Prostate gland (tissue), 2 donors: ENCODE data around the gene ARAP3. TPM values are rescaled to one million over a fixed set of nuclear protein-coding genes. Genes with fewer than 3 reads are reported as not detected.

ENCODE experiments used
- DNase-seq: peaks from one replicate; pipeline ENCODE4 v3.0.0-alpha.2; 2019; ENCODE audit warnings: low spot score
- H3K27ac ChIP-seq, 2 donors: fragments of 200-600 bp; sonication (generic); 2 replicates each; pipeline ENCODE4 v1.5.1; 2017 to 2019
- H3K27me3 ChIP-seq: fragments of 200-600 bp; sonication (generic); replicated peaks from 2 replicates; pipeline ENCODE4 v1.5.1; 2019; ENCODE audit not compliant: insufficient read depth
- H3K36me3 ChIP-seq, 2 donors: fragments of 200-600 bp; sonication (generic); 1 replicate in 1 of 2; 2 replicates in 1 of 2; pipeline versions ENCODE4 v1.5.1 to v1.8.1; 2017 to 2019
- H3K4me1 ChIP-seq: fragments of 200-600 bp; sonication (generic); replicated peaks from 2 replicates; pipeline ENCODE4 v1.5.1; 2019
- H3K4me3 ChIP-seq, 2 donors: fragments of 200-600 bp; sonication (generic); 2 replicates each; pipeline ENCODE4 v1.5.1; 2017 to 2019
- H3K9me3 ChIP-seq: fragments of 200-600 bp; sonication (generic); 2 replicates; pipeline ENCODE4 v1.5.1; 2017
- CTCF ChIP-seq, 4 experiments: fragments of 200-600 bp in 2 of 4; fragments of 450-650 bp in 2 of 4; sonication (generic) in 2 of 4; IDR thresholded peaks; 1 replicate in 3 of 4; 2 replicates in 1 of 4; pipeline ENCODE4 v1.5.1; 2016 to 2019; ENCODE audit warnings: antibody characterized with exemption in 4 of 4, mild to moderate bottlenecking in 2 of 4, moderate library complexity in 2 of 4
- POLR2A ChIP-seq: fragments of 450-650 bp; IDR thresholded peaks from one replicate; pipeline ENCODE4 v1.6.1; 2016; ENCODE audit warnings: antibody characterized with exemption, mild to moderate bottlenecking
- POLR2AphosphoS5 ChIP-seq: sonication (generic); formaldehyde crosslinking; IDR thresholded peaks from one replicate; pipeline ENCODE4 v1.6.1; 2017; ENCODE audit warnings: antibody characterized with exemption
- WGBS: methylation state at CpG from one replicate; pipeline ENCODE4 v1.1.5; 2018; 5-methylcytosine and 5-hydroxymethylcytosine counted together
- intact Hi-C: fragments of 100-400 bp; cut with DNase I; formaldehyde crosslinking; loops from one replicate; pipeline ENCODE4 v1.14.2; 2022
- total RNA-seq, 2 donors: library from RNA; depleted of rRNA; stranded (reverse); fragments of >200 nt; gene quantifications; one replicate each; pipeline ENCODE4 v1.1.0, GENCODE V29; 2016

Gene ARAP3
- total RNA-seq, 2 donors from 2014 or later: 4.0 to 8.4 TPM

DNA sequence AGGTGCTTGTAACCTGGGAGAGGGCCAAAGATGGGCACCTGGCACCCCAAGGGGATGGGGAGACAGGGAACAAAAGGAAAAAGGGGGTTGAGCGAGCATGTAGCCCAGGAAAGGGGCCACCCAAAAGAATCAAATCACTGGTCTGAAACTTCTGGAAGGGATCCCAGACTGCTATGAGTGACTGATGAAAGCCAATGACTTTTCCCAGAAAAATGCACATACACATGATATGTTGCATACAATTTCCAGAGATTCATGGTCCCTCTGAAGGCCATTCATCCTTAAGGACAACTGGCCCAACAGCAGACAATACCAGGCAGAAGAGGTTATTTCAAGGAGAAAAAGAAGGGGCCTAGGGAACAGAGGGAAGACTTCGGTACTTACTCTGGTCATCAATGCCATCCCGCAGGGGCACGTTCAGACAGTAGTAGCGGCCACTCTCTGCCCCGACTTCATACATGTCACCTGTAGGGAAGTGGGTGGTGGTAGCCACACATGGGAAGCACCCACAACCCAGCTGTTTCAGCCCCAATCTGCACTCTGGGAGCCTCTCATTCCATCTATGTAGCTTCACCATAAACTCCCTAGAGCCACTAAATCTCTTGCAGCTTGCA is 53.7 kb downstream of the ARAP3 start:
- Histone ChIP-seq H3K36me3 (peaks cover 0 to 10% of the 10 kb centered on the region in 2 donors), H3K4me1 (no peaks in the 10 kb centered on the region), H3K27ac (no peak overlapping the region), H3K9me3 (no peaks in the 10 kb centered on the region), H3K4me3 (no peak overlapping the region), H3K27me3 (no peaks in the 10 kb centered on the region)
- DNase-seq: no peak
- no peak for TF ChIP-seq CTCF (IDR thresholded peaks at IDR 0.05)
- no peak for TF ChIP-seq POLR2A
- TF ChIP-seq POLR2AphosphoS5: no peak
- intact Hi-C loops: no loop called here
- WGBS: 94% methylated on average over 6 of the region's 6 CpGs

DNA sequence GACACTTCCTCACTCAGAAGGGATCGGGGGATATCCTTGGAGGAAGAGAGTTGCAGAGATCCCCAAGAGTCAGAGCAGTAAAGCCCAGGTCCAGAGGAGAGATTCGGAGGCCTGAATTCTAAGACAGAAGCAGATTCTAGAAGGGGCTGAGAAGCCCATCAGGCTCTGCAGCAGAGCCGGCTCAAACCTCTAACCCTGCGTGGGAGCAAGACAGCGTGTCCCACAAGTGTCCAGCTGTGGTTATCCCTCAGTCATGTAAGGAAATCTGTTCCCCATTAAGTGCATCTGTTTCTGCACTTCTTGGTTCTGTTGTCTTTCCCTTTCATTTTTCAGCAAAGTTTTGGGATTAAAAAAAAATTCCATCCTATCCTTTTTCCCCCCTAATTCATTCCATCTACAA is 58.4 kb downstream of the ARAP3 start:
- Histone ChIP-seq H3K4me1 (no peaks in the 10 kb centered on the region), H3K4me3 (no peak overlapping the region), H3K9me3 (no peaks in the 10 kb centered on the region), H3K36me3 (peaks cover 0 to 13% of the 10 kb centered on the region in 2 donors), H3K27ac (no peak overlapping the region), H3K27me3 (no peaks in the 10 kb centered on the region)
- TF ChIP-seq POLR2AphosphoS5: no peak
- no peak for TF ChIP-seq CTCF (IDR thresholded peaks at IDR 0.05)
- no peak for TF ChIP-seq POLR2A
- WGBS: 75% methylated on average over 5 of the region's 5 CpGs
- intact Hi-C loops: no loop called here
- no peak for DNase-seq

DNA sequence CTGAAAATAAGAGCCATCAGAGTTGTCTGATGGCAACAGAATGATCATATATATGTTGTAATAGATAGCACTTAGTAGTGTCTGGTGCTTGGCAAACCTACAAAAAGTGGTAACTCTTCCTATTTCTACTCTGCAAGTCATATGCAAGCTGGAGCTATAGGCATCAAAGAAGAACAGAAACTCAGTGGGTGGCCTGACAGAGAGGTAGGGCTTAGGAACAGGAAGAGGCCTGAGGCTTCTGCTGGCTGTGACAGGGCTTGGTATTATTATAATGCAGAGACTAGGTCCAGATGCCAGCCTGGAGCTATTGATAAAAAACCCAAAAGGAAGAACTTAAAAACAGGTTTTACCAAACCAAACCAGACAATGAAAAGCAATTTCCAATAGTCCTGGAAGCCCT is 58.8 kb downstream of the ARAP3 start:
- Histone ChIP-seq H3K4me1 (no peaks in the 10 kb centered on the region), H3K36me3 (peaks cover 0 to 11% of the 10 kb centered on the region in 2 donors), H3K27me3 (no peaks in the 10 kb centered on the region), H3K27ac (no peak overlapping the region), H3K9me3 (no peaks in the 10 kb centered on the region), H3K4me3 (no peak overlapping the region)
- TF ChIP-seq CTCF (IDR thresholded peaks at IDR 0.05) (no peak), POLR2A (no peak), POLR2AphosphoS5 (no peak)
- intact Hi-C loops: no loop called here
- no peak for DNase-seq

GRCh38 chr5:141618804-141619554 is 63.1 kb downstream of the ARAP3 start, which contains the start of gene DIAPH1:
DIAPH1 (minus strand) TSS chr5:141619000; CDS start chr5:141618914, 86 bp downstream.
- intact Hi-C loops: loop anchor here (1.0 kb wide), 1 partner anchor 27 kb away; no protein-coding TSS in a partner anchor
- under 1% methylated on average over 68 of the region's 70 CpGs for WGBS

More at GRCh38 chr5:141618804-141619554, 63.1 kb downstream of the ARAP3 start, which contains the start of gene DIAPH1:
- H3K4me1 ChIP-seq: no peaks in the 10 kb centered on the region
- peak within 1 kb of the TSS; percentile 93 to 94 for H3K27ac ChIP-seq
- peaks cover 0 to 7% of the 10 kb centered on the region in 2 donors for H3K36me3 ChIP-seq
- TF ChIP-seq POLR2AphosphoS5: peak; percentile 93
- peak; percentile 95 for TF ChIP-seq POLR2A
- peak; percentile 97 to 100 (median 100) for TF ChIP-seq CTCF (IDR thresholded peaks at IDR 0.05)
- peak; percentile 97 for DNase-seq
- H3K27me3 ChIP-seq: no peaks in the 10 kb centered on the region
- no peaks in the 10 kb centered on the region for H3K9me3 ChIP-seq
- peak within 1 kb of the TSS; percentile 92 to 96 for H3K4me3 ChIP-seq
